SK-N-MC (cell line): ENCODE measurements around the gene CUX1.

ENCODE experiments used
- EZH2 ChIP-seq: fragments of 200-600 bp; sonication (generic); IDR thresholded peaks from one replicate; pipeline ENCODE4 v1.6.1; 2017; ENCODE audit warnings: antibody characterized with exemption
- FOXP2 ChIP-seq: optimal IDR thresholded peaks from 2 replicates; pipeline ENCODE3; 2011; ENCODE audit warnings: mild to moderate bottlenecking, moderate library complexity; ENCODE audit not compliant: insufficient read depth; ENCODE audit errors: extremely low read length, control extremely low read depth
- POLR2AphosphoS5 ChIP-seq: IDR thresholded peaks from 2 replicates; pipeline ENCODE4 v1.6.1; 2012; ENCODE audit warnings: mild to moderate bottlenecking, low read depth, low read length, borderline replicate concordance

DNA sequence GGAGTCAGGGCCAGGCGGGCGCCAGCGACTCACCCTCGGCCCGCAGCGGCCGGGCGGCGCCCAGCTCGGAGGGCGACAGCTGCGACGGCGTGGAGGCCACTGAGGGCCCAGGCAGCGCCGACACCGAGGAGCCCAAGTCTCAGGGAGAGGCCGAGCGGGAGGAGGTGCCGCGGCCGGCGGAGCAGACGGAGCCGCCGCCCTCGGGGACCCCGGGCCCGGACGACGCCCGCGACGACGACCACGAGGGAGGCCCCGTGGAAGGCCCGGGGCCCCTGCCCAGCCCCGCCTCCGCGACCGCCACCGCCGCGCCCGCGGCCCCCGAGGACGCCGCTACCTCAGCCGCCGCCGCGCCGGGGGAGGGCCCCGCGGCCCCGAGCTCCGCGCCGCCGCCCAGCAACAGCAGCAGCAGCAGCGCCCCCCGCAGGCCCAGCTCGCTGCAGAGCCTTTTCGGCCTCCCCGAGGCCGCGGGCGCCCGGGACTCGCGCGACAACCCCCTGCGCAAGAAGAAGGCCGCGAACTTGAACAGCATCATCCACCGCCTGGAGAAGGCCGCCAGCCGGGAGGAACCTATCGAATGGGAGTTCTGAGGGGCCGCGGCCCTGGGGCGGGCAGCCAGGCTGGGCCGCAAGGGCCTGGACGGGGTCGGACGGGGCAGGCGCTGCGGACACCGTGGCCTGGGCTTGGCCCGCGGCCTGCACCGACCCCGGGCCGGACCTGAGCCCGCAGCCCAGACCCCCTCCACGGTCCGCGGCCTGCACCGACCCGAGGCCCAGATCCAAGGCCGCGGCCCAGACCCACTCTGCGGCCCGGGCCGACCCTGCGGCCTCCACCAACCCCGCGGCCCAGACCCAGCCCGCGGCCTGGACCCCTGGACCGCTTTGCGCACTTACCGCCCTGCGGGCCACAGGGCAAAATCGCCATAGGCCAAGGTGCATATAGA lies 431.3 kb downstream of the CUX1 start:
- TF ChIP-seq POLR2AphosphoS5 (no peak), EZH2 (no peak), FOXP2 (no peak)
